Fibroblast of pulmonary artery (primary cell): ENCODE results near the gene ARHGEF39.

Experiments used
- DNase-seq: peaks from one replicate; pipeline ENCODE4 v3.0.0-alpha.2; 2010; ENCODE audit warnings: low read depth
- H3K4me3 ChIP-seq: replicated peaks from 2 replicates; pipeline ENCODE4 v1.5.1; 2011; ENCODE audit warnings: low read depth, mild to moderate bottlenecking, control low read depth, low read length, moderate library complexity
- TF ChIP-seq, protein P1 (sequence below): IDR thresholded peaks from 2 replicates; pipeline ENCODE4 v1.5.1; 2011; ENCODE audit warnings: mild to moderate bottlenecking, control low read depth, low read length, inconsistent platforms; ENCODE audit errors: missing control alignments

ARHGEF39 gene

DNA sequence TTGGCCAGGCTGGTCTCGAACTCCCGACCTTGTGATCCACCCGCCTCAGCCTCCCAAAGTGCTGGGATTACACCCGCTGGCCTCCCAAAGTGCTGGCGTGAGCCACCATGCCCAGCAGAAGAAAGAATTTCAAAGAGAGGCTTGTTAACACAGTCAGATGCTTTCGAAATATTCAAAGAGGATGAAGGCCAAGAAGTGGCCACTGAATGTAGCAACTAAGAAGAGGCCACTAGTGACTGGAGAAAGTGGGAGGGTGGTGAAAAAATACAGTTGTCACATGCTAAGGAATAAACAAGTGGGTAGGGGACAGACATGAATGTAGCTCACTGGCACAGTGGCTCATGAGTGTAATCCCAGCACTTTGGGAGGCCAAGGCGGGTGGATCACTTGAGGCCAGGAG is 37.7 kb upstream of the ARHGEF39 start:
- no peak overlapping the region for H3K4me3 ChIP-seq
- DNase-seq = no peak
- TF ChIP-seq, protein P1, sequence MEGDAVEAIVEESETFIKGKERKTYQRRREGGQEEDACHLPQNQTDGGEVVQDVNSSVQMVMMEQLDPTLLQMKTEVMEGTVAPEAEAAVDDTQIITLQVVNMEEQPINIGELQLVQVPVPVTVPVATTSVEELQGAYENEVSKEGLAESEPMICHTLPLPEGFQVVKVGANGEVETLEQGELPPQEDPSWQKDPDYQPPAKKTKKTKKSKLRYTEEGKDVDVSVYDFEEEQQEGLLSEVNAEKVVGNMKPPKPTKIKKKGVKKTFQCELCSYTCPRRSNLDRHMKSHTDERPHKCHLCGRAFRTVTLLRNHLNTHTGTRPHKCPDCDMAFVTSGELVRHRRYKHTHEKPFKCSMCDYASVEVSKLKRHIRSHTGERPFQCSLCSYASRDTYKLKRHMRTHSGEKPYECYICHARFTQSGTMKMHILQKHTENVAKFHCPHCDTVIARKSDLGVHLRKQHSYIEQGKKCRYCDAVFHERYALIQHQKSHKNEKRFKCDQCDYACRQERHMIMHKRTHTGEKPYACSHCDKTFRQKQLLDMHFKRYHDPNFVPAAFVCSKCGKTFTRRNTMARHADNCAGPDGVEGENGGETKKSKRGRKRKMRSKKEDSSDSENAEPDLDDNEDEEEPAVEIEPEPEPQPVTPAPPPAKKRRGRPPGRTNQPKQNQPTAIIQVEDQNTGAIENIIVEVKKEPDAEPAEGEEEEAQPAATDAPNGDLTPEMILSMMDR = no peak

DNA sequence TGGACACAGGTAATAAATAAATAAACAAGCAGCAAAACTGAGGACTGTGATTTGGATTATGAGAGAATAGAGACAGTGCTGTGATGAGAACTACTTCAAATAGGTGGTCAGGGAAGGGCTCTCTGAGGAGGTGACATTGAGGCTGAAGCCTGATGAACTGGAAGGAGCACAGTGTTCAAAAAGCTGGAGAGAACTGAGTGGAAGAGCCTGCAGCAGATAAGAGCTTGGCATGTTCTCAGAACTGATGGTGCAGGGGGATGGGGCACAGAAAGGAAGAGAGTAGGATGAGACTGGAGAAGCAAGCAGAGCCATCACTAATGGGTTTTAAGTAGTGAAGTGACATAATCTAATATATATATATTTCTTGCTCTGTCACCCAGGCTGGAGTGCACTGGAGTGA is 35.9 kb upstream of the ARHGEF39 start:
- no peak for DNase-seq
- no peak overlapping the region for H3K4me3 ChIP-seq
- TF ChIP-seq, protein P1 = no peak

DNA sequence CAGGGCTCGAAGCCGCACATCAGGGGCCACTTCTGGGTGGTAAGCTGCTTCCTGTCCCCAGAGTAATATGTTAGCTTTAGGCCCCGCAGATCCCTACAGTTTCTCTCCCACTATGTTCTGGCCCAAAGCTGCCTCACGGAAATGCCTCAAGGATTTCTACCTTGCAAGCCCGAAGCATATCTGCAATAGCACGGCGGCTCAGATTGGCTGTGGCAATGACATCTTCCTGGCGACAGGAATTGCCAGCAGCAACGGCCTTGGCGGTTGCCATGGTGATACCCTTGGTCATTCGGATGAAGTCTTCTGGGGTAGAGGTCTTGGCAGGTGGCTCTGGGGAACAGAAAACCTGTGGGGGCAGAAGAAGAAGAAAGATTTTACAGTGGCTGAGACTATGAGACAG is 35.0 kb upstream of the ARHGEF39 start:
- TF ChIP-seq, protein P1 = no peak
- H3K4me3 ChIP-seq = no peak overlapping the region
- no peak for DNase-seq

DNA sequence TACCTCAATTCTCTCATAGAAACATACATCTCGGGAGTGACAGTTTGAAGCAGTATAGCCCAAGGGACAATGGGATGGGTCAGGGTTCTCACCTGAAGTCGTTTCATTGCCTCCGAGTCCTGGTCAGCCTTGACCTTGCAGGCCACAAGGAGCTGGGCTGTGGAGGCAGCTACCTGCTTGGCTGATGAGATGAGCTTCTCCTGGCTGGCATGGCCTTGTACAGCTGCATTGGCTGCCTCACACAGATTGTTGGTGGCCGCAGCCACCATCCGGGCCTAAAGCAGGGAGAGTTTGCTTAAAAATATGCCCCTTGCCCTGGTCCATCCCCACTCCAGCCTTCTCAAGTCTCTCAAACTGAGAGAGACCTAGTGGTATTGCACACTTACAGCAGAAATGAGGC is 33.2 kb upstream of the ARHGEF39 start:
- H3K4me3 ChIP-seq = no peak overlapping the region
- no peak for DNase-seq
- TF ChIP-seq, protein P1 = no peak

DNA sequence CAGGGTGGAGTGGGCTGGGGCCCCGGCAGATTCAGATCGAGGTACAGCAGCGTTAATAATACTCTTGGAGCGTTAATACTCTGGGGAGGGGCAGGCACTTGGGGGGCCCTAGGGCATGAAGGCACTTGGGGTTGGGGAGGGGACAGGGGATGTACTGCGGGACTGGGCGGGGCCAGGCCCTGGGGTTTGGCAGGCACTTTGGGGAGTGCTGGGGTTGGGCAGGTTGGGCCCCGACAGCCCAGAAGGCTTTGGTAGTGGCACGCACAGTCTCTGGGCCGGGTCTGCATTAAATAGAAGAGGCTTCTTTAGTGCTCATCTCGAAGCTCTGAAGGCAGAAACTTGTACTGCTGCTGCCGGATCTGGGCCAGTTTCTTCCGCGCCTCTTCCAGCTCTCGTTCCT is 32.5 kb upstream of the ARHGEF39 start:
- TF ChIP-seq, protein P1 = no peak
- H3K4me3 ChIP-seq = no peak overlapping the region
- no peak for DNase-seq

GRCh38 chr9:35696520-35697215 is 31.7 kb upstream of the ARHGEF39 start:
- TF ChIP-seq, protein P1 = peak; percentile 93
- DNase-seq = peak; percentile 63
- H3K4me3 ChIP-seq = no peak overlapping the region

GRCh38 chr9:35695943-35696401 is 31.0 kb upstream of the ARHGEF39 start:
- TF ChIP-seq, protein P1 = no peak
- H3K4me3 ChIP-seq = no peak overlapping the region
- DNase-seq = no peak
